Measurements from ENCODE around the gene CRABP1.
A peak's percentile ranks its signal among the peaks of the same experiment; 100 is the strongest.

CRABP1 gene

GRCh38 chr15:78340231-78341056 is at the start of gene CRABP1:
CRABP1 (plus strand) TSS chr15:78340353; CDS start chr15:78340429, 76 bp downstream.
- no peak for DNase-seq

DNA sequence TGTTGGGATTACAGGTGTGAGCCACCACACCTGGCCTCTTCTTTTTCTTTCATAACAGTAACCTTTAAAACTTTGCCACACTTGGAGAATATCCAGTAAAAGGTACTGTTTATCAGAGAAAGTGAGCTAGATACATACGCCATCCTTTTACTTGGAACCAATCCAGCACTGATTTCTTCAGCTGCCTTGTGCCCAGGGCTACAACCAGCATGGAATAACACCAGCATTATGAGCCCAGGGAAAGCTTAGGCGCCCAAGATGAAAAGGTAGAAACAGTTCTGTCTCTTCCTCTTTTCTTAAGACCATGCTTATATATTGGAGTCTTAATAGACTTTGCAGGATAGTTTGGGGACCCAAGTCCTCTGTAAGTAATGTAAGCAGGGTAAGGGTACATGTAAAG is 49.1 kb upstream of the CRABP1 start:
- DNase-seq, result no peak

GRCh38 chr15:78291698-78292097 is 48.5 kb upstream of the CRABP1 start:
- no peak for DNase-seq

DNA sequence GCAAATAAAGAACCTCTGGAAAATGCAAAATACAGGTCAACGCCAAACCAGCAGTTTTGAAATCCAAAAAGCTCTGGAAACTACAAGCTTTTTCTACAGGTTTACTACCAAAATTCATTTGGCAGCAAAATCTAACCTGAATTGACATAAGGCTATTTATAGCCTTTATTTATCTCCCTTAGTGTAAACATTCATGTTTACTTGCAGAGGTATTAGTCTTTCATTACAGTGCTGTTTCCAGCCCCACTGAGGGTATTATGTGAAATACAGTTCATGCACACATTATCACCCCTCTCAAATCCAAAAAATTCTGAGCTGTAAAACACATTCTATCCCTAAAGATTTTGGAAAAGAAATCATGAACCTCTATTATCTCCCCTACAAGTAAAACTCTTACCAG is 47.9 kb upstream of the CRABP1 start:
- DNase-seq, result no peak

DNA sequence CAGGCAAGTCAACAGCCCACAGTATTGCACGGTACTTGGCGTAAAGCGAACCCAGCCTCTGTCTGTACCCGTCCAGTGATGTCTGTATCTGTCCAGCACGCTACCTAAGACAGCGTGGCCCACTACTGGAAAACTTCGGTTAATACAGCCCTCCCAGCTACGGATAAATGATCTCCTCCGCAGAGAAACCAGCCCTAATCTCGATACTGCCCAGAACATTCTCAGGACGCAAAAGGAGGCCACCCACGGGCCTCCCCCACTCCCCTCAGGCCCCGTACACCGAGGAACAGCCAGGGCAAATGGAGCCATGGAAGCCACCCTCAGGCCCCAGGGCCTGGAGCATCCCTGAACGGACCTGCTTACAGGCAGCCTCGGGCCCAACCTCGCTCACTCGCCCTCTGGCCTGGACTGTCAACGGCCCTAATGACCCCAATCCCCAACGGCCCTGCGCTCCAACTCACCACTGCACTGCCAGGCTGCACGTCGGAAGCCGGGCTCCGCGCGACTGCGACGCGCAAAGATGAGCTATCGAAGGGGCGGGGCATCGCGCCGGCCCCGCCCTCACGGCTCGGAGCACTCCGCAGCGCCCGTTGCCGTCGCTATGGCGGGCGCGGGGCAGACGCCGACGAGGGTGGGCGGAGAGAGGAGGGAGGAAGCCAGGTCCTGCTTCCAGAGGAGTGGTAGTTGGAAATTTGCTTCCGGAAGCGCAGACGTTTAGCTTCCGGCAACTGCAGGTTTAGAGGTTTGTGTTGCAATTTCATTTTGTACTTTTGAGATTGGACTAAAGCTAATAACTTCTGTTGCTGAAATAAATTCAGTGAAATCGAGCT is 40.8 kb upstream of the CRABP1 start, which contains the start of gene SKIC8:
SKIC8 (minus strand) TSS at position 509 of the 830 bp plus-strand sequence. CDS start 3,923 bp downstream, outside the sequence.
- peak; percentile 77 for DNase-seq

- DNase-seq, result no peak
Observed at GRCh38 chr15:78301326-78301725, 38.8 kb upstream of the CRABP1 start.

DNA sequence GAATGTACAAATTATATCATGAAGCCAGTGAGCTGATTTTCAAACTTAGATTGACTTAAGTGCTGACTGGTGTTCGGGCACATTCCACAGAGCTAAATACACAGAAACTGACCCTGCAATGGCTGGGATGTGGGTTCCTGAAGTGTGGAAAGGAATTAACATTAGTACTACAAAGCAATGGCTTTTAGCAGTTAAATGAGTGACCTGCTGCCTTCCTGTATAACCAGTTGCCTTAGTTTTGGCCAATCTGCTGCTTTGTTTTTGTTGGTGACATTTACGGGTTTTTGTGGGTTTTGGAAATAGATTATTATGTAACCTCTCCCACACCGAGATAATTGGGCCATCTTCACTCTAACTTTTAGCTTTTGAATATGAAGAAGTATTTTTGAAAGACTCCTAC is 38.3 kb upstream of the CRABP1 start:
- no peak for DNase-seq

- no peak for DNase-seq
Observed at GRCh38 chr15:78302579-78303312, 37.4 kb upstream of the CRABP1 start.

- DNase-seq, result no peak
Observed at GRCh38 chr15:78304216-78305066, 35.7 kb upstream of the CRABP1 start.

- no peak for DNase-seq
Observed at GRCh38 chr15:78306176-78306774, 33.9 kb upstream of the CRABP1 start.

GRCh38 chr15:78307976-78308375 is 32.2 kb upstream of the CRABP1 start:
- DNase-seq, result no peak

- peak; percentile 10 for DNase-seq
Observed at GRCh38 chr15:78308422-78309032, 31.6 kb upstream of the CRABP1 start.

GRCh38 chr15:78311292-78311691 is 28.9 kb upstream of the CRABP1 start:
- no peak for DNase-seq

GRCh38 chr15:78312536-78312935 is 27.6 kb upstream of the CRABP1 start:
- DNase-seq, result no peak

DNA sequence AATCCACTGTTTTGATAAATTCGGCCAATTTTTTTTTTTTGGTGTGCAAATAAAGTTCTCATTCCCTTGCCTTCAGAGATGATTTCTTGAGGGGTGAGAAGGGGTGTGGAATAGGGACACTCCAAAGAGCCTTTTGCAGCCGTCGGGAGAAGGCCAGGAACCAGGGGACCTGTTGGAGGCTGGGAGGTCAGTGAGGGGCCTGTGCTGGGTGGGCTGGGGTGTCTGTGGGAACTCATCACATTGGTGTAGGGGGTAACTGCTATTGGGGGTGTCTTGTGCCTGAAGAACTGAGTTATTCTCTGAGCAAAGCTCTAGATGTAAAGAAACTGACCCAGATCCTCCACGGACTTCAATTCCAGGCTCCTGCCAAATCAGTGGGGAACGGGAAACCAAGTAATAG is 27.2 kb upstream of the CRABP1 start:
- no peak for DNase-seq

GRCh38 chr15:78313383-78313782 is 26.8 kb upstream of the CRABP1 start:
- DNase-seq, result no peak

GRCh38 chr15:78314181-78314581 is 26.0 kb upstream of the CRABP1 start:
- DNase-seq, result no peak

- DNase-seq, result no peak
Observed at GRCh38 chr15:78315686-78316282, 24.4 kb upstream of the CRABP1 start.

DNA sequence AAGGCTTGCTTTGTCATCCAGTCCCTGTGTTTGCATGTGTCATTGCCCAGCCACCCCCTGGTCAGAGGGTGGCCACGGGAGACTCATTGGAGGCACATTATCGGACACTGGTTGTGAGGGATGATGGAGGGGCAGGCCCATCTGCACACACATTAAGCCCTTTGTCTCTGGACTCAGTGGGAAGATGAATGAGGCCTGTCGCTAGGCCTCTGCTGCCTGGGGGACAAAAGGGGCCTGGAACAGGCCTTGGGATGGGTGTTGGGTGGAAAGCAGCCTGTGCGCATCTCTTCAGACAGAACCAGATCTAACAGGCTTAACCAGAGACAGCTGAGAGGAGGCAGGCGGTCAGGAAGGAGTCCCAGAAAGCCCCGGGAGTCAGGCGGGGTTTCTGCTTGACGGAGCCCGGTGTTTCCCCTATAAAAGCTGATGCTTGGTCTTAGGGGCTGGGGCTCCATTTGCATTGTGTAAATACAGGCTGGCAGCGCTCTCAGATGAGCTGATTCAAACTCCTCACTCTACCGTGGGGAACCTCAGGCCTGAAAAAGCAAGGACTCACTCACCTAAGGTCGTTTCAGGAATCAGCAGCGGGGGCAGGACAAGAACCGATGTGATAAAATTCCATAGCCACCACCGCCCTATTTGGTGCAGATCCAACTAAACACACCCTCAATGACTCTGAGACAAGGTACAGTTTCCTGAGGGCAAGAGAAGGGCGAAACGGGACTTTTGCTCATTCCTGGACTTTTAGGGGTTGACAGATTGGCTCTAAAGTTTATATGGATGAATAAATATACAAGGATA is 23.7 kb upstream of the CRABP1 start:
- DNase-seq, result no peak
